Measurements from ENCODE around the gene ERBB4. TPM values are rescaled to one million over a fixed set of nuclear protein-coding genes. Genes with fewer than 3 reads are reported as not detected.

ERBB4 gene
- total RNA-seq, 1 experiment from 2014 or later, result 2.9 TPM

DNA sequence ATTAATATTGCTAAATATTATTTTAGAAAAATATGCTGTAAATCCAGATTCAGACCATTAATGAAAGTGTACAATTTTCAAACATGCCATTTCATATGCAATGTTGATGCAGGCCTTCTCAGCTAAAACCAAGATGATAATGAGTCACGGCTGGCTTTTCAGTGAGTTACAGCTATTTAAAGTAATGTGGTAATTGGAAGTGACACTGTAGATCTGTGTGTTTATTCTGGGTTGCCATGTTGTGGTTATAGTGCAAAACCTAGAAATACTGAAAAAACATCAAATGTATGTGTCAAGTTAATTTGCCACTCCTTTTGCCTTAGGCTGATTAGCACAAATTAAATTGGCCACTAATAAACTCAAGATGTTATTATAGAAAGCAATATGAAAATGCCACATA lies 506.6 kb downstream of the ERBB4 start:
- intact Hi-C loops (cut with micrococcal nuclease; ENCODE audit: unreplicated experiment), result no loop called here
- TF ChIP-seq, protein P1, sequence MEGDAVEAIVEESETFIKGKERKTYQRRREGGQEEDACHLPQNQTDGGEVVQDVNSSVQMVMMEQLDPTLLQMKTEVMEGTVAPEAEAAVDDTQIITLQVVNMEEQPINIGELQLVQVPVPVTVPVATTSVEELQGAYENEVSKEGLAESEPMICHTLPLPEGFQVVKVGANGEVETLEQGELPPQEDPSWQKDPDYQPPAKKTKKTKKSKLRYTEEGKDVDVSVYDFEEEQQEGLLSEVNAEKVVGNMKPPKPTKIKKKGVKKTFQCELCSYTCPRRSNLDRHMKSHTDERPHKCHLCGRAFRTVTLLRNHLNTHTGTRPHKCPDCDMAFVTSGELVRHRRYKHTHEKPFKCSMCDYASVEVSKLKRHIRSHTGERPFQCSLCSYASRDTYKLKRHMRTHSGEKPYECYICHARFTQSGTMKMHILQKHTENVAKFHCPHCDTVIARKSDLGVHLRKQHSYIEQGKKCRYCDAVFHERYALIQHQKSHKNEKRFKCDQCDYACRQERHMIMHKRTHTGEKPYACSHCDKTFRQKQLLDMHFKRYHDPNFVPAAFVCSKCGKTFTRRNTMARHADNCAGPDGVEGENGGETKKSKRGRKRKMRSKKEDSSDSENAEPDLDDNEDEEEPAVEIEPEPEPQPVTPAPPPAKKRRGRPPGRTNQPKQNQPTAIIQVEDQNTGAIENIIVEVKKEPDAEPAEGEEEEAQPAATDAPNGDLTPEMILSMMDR (IDR thresholded peaks at IDR 0.05; ENCODE audit: unreplicated experiment), result no peak
- H3K27me3 Mint-ChIP-seq (ENCODE audit: unreplicated experiment), result no peaks in the 10 kb centered on the region
- no peaks in the 10 kb centered on the region for H3K9me3 Mint-ChIP-seq (ENCODE audit: low read depth, unreplicated experiment)
- BruUV-seq (replicated peaks), result no TSS peak
- no peaks in the 10 kb centered on the region for H3K4me1 Mint-ChIP-seq (ENCODE audit: low read depth, unreplicated experiment)
- no peak for DNase-seq
- CTCF ChIA-PET, result no interaction called here
- H3K36me3 Mint-ChIP-seq (ENCODE audit: insufficient read depth, unreplicated experiment), result no peaks in the 10 kb centered on the region
- no peak overlapping the region for H3K27ac Mint-ChIP-seq (ENCODE audit: unreplicated experiment)
- no peak overlapping the region for H3K4me3 Mint-ChIP-seq (ENCODE audit: low read depth, unreplicated experiment)

DNA sequence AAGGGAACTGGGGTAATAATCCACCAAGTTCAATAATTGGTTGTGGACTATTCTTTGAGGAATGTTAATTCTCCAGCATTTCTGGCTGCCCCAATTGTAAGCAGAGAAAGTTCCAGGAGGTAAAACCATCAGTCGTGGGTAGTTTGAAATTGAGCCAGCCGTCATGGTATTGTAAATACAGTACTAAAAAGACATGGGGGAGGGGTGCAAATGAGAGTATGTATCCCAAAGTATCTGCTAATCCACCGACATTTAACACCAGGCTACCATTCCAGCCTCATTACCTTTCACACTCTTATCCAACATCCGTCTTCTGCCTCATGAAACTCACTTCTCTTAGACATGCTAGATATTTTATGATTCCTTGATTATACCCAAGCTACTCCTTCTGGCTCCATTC lies 507.9 kb downstream of the ERBB4 start:
- Mint-ChIP-seq H3K9me3 (ENCODE audit: low read depth, unreplicated experiment) (no peaks in the 10 kb centered on the region), H3K36me3 (ENCODE audit: insufficient read depth, unreplicated experiment) (no peaks in the 10 kb centered on the region), H3K4me3 (ENCODE audit: low read depth, unreplicated experiment) (no peak overlapping the region), H3K27me3 (ENCODE audit: unreplicated experiment) (no peaks in the 10 kb centered on the region), H3K4me1 (ENCODE audit: low read depth, unreplicated experiment) (no peaks in the 10 kb centered on the region), H3K27ac (ENCODE audit: unreplicated experiment) (no peak overlapping the region)
- CTCF ChIA-PET, result no interaction called here
- DNase-seq, result no peak
- intact Hi-C loops (cut with micrococcal nuclease; ENCODE audit: unreplicated experiment), result no loop called here
- TF ChIP-seq, protein P1 (IDR thresholded peaks at IDR 0.05; ENCODE audit: unreplicated experiment), result no peak
- BruUV-seq (replicated peaks), result no TSS peak

DNA sequence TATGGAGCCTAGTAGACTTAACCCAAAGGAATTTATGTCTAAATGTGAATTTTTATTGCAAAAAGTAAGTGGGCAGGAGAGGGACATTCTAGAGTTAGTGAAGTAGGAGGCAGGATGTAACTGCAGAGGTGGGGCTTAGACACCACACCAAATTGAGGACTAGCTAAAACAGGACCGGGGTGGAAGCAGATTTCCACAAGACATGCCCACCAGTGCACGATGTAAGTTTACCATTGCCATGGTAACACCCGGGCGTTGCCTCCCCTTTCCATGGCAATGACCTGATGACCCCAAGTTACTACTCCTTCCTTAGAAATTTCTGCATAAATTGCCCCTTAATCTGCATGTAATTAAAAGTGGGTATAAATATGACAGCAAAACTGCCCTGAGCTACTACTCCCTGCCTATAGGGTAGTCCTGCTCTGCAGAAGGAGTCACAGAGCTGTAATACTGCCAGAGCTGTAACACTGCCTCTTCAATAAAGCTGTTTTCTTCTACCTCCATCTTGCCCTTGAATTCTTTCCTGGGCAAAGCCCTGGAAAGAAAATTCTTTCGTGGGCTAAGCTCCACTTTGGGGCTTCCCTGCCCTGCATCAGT lies 509.7 kb downstream of the ERBB4 start:
- H3K36me3 Mint-ChIP-seq (ENCODE audit: insufficient read depth, unreplicated experiment), result no peaks in the 10 kb centered on the region
- no TSS peak for BruUV-seq (replicated peaks)
- no peak overlapping the region for H3K27ac Mint-ChIP-seq (ENCODE audit: unreplicated experiment)
- H3K9me3 Mint-ChIP-seq (ENCODE audit: low read depth, unreplicated experiment), result no peaks in the 10 kb centered on the region
- intact Hi-C loops (cut with micrococcal nuclease; ENCODE audit: unreplicated experiment), result no loop called here
- TF ChIP-seq, protein P1 (IDR thresholded peaks at IDR 0.05; ENCODE audit: unreplicated experiment), result no peak
- CTCF ChIA-PET, result no interaction called here
- no peaks in the 10 kb centered on the region for H3K27me3 Mint-ChIP-seq (ENCODE audit: unreplicated experiment)
- no peak for DNase-seq
- peaks cover 9% of the 10 kb centered on the region for H3K4me1 Mint-ChIP-seq (ENCODE audit: low read depth, unreplicated experiment)
- no peak overlapping the region for H3K4me3 Mint-ChIP-seq (ENCODE audit: low read depth, unreplicated experiment)

DNA sequence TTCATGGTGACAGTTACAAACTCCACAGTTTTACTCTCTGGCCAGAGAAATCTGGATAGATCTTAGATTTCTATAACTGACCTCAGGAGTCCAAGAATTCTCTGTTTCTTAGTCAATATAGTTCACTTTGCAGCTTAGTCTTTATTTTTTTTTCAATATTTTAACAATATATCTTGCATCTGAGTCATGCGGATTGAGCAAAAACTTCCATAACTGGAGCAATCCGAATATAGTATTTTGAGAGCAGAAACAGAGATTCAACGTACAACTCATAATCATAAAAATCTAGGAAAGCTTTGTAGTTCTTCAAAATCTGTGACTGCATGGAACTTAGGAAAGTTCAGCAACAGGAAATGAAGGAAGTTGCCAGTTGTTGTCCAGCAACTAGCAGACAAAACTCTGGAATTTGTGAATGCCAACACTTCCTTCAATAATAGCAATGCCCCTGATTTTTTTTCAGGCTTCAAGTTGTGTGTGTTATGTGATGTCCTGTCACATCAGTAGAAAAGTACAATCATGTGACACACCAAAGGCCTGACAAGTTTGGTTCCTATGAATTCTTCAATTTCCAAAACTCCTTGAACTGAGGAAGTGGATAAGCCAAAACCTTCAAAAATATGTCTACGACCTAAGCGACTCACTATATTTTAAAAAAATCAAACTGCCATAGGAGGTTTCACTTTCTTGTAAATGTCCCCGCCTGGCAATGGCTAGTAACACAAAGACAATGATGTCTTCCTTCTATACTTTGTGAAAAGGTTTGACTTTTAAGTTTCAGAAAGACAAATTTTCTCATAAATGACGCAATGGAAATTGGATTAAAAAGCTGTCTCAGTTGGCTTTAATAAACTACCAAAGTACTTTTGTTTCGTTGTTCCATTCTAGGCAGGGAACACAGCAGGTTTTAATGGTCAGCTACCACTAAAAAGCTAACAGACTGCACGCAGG lies 510.6 kb downstream of the ERBB4 start:
- Mint-ChIP-seq H3K27ac (ENCODE audit: unreplicated experiment) (no peak overlapping the region), H3K36me3 (ENCODE audit: insufficient read depth, unreplicated experiment) (no peaks in the 10 kb centered on the region), H3K4me3 (ENCODE audit: low read depth, unreplicated experiment) (no peak overlapping the region), H3K4me1 (ENCODE audit: low read depth, unreplicated experiment) (peaks cover 9% of the 10 kb centered on the region), H3K9me3 (ENCODE audit: low read depth, unreplicated experiment) (no peaks in the 10 kb centered on the region), H3K27me3 (ENCODE audit: unreplicated experiment) (no peaks in the 10 kb centered on the region)
- TF ChIP-seq, protein P1 (IDR thresholded peaks at IDR 0.05; ENCODE audit: unreplicated experiment), result no peak
- no peak for DNase-seq
- intact Hi-C loops (cut with micrococcal nuclease; ENCODE audit: unreplicated experiment), result no loop called here
- BruUV-seq (replicated peaks), result no TSS peak
- CTCF ChIA-PET, result no interaction called here

Data from Calu3 (cell line).